CD4-positive, alpha-beta T cell treated with Interleukin-10 for 1 hour (primary cell): ENCODE results near the gene GMCL2.

ENCODE experiments used
- DNase-seq: peaks from one replicate; pipeline ENCODE4 v3.0.0-alpha.2; 2020

The GMCL2 gene

GRCh38 chr5:178176791-178177190, 10.4 kb downstream of the GMCL2 start:
- no peak for DNase-seq

GRCh38 chr5:178174456-178174855, 12.7 kb downstream of the GMCL2 start:
- DNase-seq, result no peak

GRCh38 chr5:178170455-178170854, 16.7 kb downstream of the GMCL2 start:
- DNase-seq, result no peak

DNA sequence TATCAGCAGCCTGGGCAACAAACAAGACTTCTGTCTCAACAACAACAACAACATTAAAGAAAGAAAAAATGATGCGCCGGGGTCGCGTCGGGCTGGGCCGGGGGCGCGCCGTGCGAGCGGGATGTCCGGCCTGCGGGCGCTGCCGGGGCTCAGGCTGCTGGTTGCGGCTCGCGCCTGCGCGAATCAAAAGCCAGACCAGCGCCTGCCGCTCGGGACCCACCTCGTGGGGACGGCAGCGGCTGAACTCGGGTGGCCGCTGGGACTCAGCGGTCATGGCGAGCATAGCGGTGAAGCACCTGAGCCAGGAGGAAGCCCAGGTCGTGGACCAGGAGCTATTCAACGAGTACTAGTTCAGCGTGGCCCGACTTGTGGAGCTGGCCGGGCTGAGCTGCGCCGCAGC, 21.6 kb downstream of the GMCL2 start:
- no peak for DNase-seq

GRCh38 chr5:178163772-178164735, 23.1 kb downstream of the GMCL2 start:
- peak; percentile 91 for DNase-seq

- no peak for DNase-seq
These were observed 24.7 kb downstream of the GMCL2 start for GRCh38 chr5:178162481-178162880.

DNA sequence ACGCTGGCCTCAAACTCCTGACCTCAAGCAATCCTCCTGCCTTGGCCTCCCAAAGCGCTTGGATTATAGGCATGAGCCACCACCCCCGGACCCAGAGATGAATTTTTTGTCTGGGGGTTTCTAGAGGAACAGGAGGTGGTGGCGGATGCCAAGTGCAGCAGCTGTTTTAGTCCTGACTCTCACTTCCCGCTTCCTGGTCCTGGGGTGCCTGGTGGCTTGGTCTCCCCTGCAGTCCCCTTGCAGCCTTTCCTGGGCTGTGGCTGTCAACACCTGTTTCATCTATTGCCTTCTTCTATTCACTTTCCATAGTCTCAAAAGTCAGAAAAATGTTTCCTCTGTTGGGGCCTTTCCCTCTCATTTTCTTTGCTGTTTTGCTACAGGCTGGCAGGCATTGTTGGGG, 27.0 kb downstream of the GMCL2 start:
- DNase-seq, result no peak

GRCh38 chr5:178155065-178155464, 32.1 kb downstream of the GMCL2 start:
- DNase-seq, result no peak

GRCh38 chr5:178153530-178154340, 33.4 kb downstream of the GMCL2 start, which contains the start of gene NHP2:
NHP2 (minus strand) TSS chr5:178153885; CDS start chr5:178153817, 68 bp downstream.
- peak; percentile 99 for DNase-seq

DNA sequence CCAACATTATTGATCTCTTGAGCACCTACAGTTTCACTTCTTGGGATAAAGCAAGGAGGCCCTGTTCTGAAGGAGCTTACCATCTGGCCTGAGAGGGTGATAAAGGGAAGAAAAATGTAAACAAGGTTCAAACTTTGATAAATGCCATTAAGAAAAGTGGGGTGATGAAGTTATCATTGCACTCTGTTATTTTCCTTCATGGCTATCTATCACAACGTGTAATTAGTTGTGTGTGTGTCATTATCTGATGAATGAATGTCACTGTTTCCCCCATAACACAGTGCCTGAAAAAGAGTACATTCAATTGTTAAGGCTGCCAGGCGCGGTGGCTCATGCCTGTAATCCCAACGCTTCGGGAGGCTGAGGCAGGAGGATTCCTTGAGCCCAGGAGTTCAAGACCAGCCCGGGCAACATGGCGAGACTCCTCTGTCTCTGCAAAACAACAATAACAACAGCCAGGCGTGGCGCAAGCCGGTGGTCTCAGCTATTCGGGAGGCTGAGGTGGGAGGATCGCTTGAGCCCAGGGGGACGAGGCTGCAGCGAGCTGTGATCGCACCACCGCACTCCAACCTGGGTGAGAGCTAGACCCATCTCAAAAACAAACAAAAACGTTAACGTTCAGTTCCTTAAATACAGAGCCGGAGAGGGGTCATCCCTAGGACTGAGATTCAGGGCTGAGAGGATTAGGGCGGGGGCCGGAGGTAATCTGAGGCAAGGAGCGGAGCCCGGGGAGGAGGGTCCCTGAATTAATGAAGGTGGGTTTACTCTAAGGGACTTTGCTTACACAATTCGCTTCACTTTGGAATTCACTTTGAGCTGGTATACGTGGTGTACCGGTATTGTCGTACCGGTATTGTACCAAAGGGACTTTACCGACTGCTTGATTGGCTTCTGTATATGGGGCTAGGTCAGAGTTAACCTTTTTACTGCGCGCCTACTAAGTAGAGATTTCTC, 34.4 kb downstream of the GMCL2 start:
- no peak for DNase-seq

DNA sequence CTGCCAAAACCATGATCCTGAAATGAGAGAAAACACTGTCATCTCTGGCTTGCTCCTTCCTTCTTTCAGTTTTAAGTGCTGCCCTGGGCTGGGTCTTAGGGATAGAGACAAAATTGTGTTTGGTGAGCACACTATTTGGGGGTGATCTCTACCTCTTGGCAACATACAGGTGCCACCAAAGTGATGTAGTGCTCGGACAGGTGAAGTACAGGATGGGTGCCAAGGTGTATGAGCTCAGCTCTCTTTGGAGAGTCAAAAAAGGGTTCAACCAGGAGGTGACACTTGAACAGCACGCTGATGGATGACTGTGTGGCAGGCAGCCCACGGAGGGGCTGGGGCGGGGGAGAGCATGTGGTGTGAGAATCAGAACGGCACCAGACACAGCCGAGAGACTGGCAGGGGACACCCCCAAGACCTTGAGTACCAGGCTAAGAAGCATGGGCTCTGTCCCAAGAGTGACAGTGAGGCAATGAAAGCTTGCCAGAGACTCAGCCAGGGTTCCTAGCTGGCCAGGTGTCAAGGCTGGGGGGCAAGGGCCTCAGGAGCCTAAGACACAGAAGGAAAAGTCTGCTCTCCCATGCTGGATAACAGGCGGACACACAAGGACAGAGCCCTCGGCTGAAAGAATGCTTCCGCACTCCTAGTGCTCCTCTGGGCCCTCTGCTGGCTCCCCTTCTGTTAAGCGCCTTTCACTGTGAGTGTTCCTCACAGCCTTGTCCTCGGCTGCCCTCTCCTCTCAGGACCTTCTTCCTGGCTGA, 36.0 kb downstream of the GMCL2 start:
- DNase-seq, result no peak

DNA sequence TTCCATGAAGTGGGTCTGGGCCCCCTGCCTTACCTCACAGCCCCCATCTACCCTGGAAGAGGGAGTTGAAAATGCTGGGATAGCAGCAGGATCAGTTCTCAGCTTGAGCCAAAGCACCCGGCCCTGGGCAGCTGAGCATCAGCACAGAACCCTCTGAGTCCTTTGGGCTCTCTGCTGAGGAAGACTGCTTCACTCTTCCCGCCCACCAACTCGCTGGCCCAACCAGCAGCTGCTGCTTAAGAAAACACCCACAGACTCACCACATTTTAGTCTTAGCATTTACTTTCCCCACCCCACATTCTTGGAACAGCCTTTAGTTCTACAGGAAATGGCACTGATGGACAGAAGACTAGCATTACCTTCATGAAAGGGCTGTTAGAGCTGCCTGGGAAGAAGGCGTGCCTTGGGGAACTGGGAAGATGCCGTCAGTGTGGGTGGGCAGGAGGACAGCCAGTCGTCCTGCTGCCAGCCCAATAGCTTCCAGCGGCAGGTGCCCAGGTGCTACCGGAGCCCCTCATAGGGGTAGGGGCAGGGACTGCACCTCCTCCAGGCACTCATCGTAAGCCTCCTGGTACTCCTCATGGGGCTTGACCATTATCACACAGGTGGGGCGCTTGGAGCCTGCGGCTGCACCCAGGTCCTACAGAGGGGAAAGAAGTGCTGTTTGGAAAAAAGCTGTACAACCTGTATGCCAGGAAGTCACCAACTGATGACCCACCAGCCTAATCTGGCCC, 37.8 kb downstream of the GMCL2 start:
- no peak for DNase-seq

GRCh38 chr5:178147406-178147805, 39.8 kb downstream of the GMCL2 start:
- DNase-seq, result no peak

DNA sequence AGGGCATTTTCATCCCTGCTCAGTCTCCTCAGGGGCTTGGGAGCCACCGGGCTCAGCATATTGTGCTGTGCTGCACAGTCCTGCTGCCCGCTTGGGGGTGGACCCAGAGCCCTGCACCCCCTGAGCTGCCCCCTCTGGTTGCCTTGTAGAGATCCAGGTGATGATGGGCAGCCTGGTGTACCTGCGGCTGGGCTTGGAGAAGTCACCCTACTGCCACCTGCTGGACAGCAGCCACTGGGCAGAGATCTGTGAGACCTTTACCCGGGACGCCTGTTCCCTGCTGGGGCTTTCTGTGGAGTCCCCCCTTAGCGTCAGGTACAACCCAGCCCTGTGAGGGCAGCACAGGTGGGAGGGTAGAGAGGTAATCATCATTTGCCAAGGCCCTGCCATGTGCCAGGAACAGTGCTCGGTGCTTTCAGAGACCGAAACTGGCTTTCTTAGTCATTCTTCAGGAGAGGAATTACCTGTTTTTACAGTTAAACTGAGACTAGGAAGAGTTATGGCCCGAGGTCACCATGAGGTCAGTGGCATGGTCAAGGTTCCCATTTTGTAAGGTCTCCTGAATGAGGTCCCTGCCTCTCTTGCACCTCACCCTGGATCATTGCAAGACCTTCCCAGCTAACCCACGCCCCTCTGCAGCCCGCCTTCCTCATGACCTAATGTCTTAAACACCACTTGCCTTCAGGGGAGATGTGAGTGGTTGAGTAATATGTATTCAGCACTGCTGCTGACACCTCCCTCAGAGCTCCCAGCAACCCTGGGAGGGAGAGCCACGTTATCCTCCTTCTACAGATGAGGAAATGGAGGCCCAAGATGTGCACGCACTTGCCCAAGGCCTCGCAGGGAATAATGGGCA, 41.0 kb downstream of the GMCL2 start:
- peak; percentile 79 for DNase-seq

DNA sequence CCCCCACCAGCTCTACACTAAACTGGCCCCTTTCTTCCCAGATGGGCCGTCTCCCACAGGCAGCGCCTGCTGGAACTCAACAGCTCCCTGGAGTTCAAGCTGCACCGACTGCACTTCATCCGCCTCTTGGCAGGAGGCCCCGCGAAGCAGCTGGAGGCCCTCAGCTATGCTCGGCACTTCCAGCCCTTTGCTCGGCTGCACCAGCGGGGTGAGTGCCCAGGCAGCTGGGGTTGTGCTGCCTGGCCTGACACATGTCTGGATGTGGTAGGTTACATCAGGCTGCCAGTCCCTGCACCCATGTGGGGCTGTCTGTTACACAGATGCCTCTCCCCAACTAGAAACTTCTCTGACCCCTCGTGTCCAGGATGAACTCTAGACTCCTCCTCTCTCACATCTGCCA, 43.3 kb downstream of the GMCL2 start:
- no peak for DNase-seq

- DNase-seq, result no peak
These were observed 43.9 kb downstream of the GMCL2 start for GRCh38 chr5:178143246-178143645.

DNA sequence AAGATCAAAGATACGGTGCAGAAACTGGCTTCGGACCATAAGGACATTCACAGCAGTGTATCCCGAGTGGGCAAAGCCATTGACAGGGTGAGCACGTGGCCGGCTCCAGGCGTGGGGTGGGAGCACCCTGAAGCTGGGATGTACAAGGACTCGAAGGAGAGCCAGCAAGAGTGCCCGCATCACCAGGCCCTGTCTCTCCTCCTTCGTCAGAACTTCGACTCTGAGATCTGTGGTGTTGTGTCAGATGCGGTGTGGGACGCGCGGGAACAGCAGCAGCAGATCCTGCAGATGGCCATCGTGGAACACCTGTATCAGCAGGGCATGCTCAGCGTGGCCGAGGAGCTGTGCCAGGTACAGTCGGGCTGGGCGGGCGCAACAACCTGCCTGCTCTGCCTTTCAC, 44.5 kb downstream of the GMCL2 start:
- no peak for DNase-seq

- DNase-seq, result no peak
These were observed 45.6 kb downstream of the GMCL2 start for GRCh38 chr5:178141550-178141949.

DNA sequence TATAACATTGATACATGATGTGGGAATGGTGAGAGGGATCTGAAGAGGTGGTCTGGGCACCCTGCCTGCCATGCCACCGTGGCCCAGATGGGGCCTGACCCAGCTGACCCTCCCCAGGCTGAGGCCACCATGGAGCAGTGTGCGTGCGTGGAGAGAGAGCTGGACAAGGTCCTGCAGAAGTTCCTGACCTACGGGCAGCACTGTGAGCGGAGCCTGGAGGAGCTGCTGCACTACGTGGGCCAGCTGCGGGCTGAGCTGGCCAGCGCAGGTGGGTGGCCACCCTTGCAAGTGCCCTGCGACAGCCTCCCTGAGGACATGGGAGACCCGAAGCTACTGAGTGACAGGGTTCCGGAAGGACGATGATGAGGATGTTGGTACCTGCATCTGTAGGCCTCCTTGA, 49.2 kb downstream of the GMCL2 start:
- no peak for DNase-seq

DNA sequence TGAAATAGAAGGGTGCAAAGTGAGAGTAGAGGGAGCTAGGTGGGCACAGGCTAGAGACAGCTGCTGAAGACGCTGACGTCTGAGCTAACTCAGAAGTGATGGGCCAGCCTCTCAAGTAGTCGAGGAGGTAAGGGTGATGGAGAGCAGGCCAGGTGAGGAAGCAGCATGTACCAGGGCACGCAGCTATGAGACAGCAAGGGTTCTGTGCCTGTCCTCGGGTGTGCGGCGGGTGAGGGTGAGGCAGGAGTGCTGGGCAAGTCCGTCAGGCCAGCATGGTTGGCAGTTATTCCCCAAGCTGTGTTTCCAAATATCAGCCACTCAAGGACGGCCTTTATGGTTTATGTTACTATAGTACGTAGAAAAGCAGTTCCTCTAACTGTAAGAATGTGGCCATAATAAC, 50.2 kb downstream of the GMCL2 start:
- DNase-seq, result no peak
